ENCODE measurements around the gene TSHR.

- no peak for TF ChIP-seq ZNF8 (CRISPR knock-in tag; IDR thresholded peaks at IDR 0.05)
- TF ChIP-seq, protein P1, sequence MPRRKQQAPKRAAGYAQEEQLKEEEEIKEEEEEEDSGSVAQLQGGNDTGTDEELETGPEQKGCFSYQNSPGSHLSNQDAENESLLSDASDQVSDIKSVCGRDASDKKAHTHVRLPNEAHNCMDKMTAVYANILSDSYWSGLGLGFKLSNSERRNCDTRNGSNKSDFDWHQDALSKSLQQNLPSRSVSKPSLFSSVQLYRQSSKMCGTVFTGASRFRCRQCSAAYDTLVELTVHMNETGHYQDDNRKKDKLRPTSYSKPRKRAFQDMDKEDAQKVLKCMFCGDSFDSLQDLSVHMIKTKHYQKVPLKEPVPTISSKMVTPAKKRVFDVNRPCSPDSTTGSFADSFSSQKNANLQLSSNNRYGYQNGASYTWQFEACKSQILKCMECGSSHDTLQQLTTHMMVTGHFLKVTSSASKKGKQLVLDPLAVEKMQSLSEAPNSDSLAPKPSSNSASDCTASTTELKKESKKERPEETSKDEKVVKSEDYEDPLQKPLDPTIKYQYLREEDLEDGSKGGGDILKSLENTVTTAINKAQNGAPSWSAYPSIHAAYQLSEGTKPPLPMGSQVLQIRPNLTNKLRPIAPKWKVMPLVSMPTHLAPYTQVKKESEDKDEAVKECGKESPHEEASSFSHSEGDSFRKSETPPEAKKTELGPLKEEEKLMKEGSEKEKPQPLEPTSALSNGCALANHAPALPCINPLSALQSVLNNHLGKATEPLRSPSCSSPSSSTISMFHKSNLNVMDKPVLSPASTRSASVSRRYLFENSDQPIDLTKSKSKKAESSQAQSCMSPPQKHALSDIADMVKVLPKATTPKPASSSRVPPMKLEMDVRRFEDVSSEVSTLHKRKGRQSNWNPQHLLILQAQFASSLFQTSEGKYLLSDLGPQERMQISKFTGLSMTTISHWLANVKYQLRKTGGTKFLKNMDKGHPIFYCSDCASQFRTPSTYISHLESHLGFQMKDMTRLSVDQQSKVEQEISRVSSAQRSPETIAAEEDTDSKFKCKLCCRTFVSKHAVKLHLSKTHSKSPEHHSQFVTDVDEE (CRISPR knock-in tag; IDR thresholded peaks at IDR 0.05), result no peak
- TF ChIP-seq ARNTL (CRISPR knock-in tag; IDR thresholded peaks at IDR 0.05; ENCODE audit: borderline replicate concordance, low read depth), result no peak
- TF ChIP-seq ESRRG (CRISPR knock-in tag; IDR thresholded peaks at IDR 0.05), result no peak
- no peak for TF ChIP-seq ZFP3 (CRISPR knock-in tag; IDR thresholded peaks at IDR 0.05)
- no peak for TF ChIP-seq ZFP30 (CRISPR knock-in tag; IDR thresholded peaks at IDR 0.05)
- no peak for TF ChIP-seq RARB (CRISPR knock-in tag; IDR thresholded peaks at IDR 0.05)
- TF ChIP-seq, protein P2, sequence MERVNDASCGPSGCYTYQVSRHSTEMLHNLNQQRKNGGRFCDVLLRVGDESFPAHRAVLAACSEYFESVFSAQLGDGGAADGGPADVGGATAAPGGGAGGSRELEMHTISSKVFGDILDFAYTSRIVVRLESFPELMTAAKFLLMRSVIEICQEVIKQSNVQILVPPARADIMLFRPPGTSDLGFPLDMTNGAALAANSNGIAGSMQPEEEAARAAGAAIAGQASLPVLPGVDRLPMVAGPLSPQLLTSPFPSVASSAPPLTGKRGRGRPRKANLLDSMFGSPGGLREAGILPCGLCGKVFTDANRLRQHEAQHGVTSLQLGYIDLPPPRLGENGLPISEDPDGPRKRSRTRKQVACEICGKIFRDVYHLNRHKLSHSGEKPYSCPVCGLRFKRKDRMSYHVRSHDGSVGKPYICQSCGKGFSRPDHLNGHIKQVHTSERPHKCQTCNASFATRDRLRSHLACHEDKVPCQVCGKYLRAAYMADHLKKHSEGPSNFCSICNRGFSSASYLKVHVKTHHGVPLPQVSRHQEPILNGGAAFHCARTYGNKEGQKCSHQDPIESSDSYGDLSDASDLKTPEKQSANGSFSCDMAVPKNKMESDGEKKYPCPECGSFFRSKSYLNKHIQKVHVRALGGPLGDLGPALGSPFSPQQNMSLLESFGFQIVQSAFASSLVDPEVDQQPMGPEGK (CRISPR knock-in tag; IDR thresholded peaks at IDR 0.05; ENCODE audit: borderline replicate concordance), result no peak
- no peak for TF ChIP-seq ISL1 (CRISPR knock-in tag; IDR thresholded peaks at IDR 0.05)
- TF ChIP-seq TCF4 (CRISPR knock-in tag; IDR thresholded peaks at IDR 0.05; ENCODE audit: borderline replicate concordance), result no peak
- no peak for TF ChIP-seq PPARA (CRISPR knock-in tag; IDR thresholded peaks at IDR 0.05; ENCODE audit: borderline replicate concordance)
These were observed 24.5 kb upstream of the TSHR start for GRCh38 chr14:80930836-80931389.

Data from SK-N-SH treated with all-trans-retinoic acid at 6 μM for 48 hours (cell line).